ENCODE results near the gene NANOS3. TPM values are rescaled to one million over a fixed set of nuclear protein-coding genes. Genes with fewer than 3 reads are reported as not detected.

The NANOS3 gene
- total and polyA plus RNA-seq, 4 donors, result not detected

DNA sequence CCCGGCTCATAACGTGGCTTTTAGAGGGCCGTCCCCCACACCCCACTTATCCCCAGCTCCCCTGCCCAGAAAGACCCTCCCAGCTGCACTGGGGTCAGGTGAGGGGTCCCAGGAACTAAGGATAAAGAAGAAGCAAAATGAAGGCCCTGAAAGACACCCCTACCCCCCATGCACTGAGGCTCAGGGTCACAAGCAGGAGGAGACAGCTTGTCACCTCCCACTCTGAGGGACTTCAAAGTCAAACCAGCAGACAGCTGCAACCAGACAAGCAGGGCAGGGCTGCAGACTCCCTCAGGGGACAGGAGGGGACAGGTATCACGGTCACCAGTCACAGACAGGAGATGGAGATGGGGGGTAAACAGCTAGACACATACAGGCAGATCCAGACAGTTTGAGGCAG is 6.1 kb upstream of the NANOS3 start:
- 89% methylated on average over 4 of the region's 4 CpGs for WGBS
- no peak for TF ChIP-seq NR2F2 (IDR thresholded peaks at IDR 0.05)
- no peak for TF ChIP-seq REST (IDR thresholded peaks at IDR 0.05)
- TF ChIP-seq EGR1 (IDR thresholded peaks at IDR 0.05; ENCODE audit: low read depth in 2 of 2), result no peak
- TF ChIP-seq HNF4G (IDR thresholded peaks at IDR 0.05), result no peak
- TF ChIP-seq SP1 (IDR thresholded peaks at IDR 0.05), result no peak

DNA sequence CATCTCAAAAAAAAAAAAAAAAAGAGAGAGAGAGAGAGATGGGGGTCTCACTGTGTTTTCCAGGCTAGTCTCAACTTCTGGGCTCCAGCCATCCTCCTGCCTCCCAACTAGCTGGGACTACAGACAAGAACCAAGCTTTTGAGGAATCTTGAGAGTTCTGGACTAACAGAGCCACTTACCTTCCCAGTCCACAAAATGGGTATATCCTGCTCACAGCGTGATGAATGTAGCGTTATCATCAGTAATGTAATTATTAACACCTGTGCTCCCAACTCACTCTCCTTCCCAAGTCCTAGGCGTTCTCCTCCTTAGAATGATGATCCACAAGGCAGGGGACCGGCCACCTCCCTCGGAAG is 4.6 kb upstream of the NANOS3 start:
- 38% methylated on average over 5 of the region's 5 CpGs for WGBS
- DNase-seq (ENCODE audit: low spot score), result no peak
- Histone ChIP-seq H3K36me3 (ENCODE audit: control insufficient read depth in 4 of 4, insufficient read depth in 3 of 4, low read depth in 1 of 4, low read length in 3 of 4) (no peaks in the 10 kb centered on the region), H3K9ac (ENCODE audit: low read depth in 1 of 2, low read length in 2 of 2) (no peak overlapping the region), H3K4me3 (ENCODE audit: low read depth in 1 of 3, low read length in 3 of 3) (no peak overlapping the region), H3K27ac (ENCODE audit: low read depth in 1 of 2, low read length in 2 of 2) (no peak overlapping the region), H3K9me3 (ENCODE audit: control insufficient read depth in 4 of 4, low read length in 3 of 4) (no peaks in the 10 kb centered on the region), H3K27me3 (ENCODE audit: control insufficient read depth in 4 of 4, insufficient read depth in 4 of 4, low read length in 3 of 4) (peaks cover 0 to 3% (median 0%) of the 10 kb centered on the region in 4 donors), H3K4me1 (ENCODE audit: control insufficient read depth in 4 of 4, insufficient read depth in 4 of 4, low read length in 3 of 4) (no peaks in the 10 kb centered on the region)
- TF ChIP-seq, protein P1, sequence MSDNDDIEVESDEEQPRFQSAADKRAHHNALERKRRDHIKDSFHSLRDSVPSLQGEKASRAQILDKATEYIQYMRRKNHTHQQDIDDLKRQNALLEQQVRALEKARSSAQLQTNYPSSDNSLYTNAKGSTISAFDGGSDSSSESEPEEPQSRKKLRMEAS (IDR thresholded peaks at IDR 0.05), result no peak
- no peak for TF ChIP-seq REST (IDR thresholded peaks at IDR 0.05)
- TF ChIP-seq RAD21 (IDR thresholded peaks at IDR 0.05), result no peak
- TF ChIP-seq JUND (IDR thresholded peaks at IDR 0.05), result no peak
- TF ChIP-seq, protein P2, sequence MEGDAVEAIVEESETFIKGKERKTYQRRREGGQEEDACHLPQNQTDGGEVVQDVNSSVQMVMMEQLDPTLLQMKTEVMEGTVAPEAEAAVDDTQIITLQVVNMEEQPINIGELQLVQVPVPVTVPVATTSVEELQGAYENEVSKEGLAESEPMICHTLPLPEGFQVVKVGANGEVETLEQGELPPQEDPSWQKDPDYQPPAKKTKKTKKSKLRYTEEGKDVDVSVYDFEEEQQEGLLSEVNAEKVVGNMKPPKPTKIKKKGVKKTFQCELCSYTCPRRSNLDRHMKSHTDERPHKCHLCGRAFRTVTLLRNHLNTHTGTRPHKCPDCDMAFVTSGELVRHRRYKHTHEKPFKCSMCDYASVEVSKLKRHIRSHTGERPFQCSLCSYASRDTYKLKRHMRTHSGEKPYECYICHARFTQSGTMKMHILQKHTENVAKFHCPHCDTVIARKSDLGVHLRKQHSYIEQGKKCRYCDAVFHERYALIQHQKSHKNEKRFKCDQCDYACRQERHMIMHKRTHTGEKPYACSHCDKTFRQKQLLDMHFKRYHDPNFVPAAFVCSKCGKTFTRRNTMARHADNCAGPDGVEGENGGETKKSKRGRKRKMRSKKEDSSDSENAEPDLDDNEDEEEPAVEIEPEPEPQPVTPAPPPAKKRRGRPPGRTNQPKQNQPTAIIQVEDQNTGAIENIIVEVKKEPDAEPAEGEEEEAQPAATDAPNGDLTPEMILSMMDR (IDR thresholded peaks at IDR 0.05; ENCODE audit: low read depth, low read length, missing input control), result no peak
- no peak for TF ChIP-seq HNF4A (conservative IDR thresholded peaks at IDR 0.05)

More for the DNA sequence above, 6.1 kb upstream of the NANOS3 start:
- Histone ChIP-seq H3K36me3 (ENCODE audit: control insufficient read depth in 4 of 4, insufficient read depth in 3 of 4, low read depth in 1 of 4, low read length in 3 of 4) (peaks cover 0 to under 1% (median 0%) of the 10 kb centered on the region in 4 donors), H3K4me1 (ENCODE audit: control insufficient read depth in 4 of 4, insufficient read depth in 4 of 4, low read length in 3 of 4) (peaks cover 2 to 5% (median 2%) of the 10 kb centered on the region in 4 donors), H3K27me3 (ENCODE audit: control insufficient read depth in 4 of 4, insufficient read depth in 4 of 4, low read length in 3 of 4) (peaks cover 0 to 3% (median 0%) of the 10 kb centered on the region in 4 donors), H3K4me3 (ENCODE audit: low read depth in 1 of 3, low read length in 3 of 3) (no peak overlapping the region), H3K9me3 (ENCODE audit: control insufficient read depth in 4 of 4, low read length in 3 of 4) (no peaks in the 10 kb centered on the region), H3K27ac (ENCODE audit: low read depth in 1 of 2, low read length in 2 of 2) (no peak overlapping the region), H3K9ac (ENCODE audit: low read depth in 1 of 2, low read length in 2 of 2) (no peak overlapping the region)
- no peak for DNase-seq (ENCODE audit: low spot score)

Data from liver (tissue), 9 donors.